ENCODE results near the gene IQCH. TPM values are rescaled to one million over a fixed set of nuclear protein-coding genes. Genes with fewer than 3 reads are reported as not detected.

The IQCH gene
- total RNA-seq (1.6 TPM), polyA plus RNA-seq (ENCODE audit: insufficient read depth in 1 of 8, insufficient read length in 8 of 8, low replicate concordance in 1 of 8) (1 to 10 TPM in 3 of 8 donors, under 1 TPM in 5; 0.69 to 1.8 (median 0.94) TPM)
- long read RNA-seq, donor 1: 0 reads
- long read RNA-seq, donor 2: 0 reads
- long read RNA-seq, donor 3: 0 reads
- long read RNA-seq, donor 4: 0 reads
- long read RNA-seq, donor 5: 0 reads
- long read RNA-seq, donor 6: 0 reads
- long read RNA-seq, donor 7: 0 reads
- long read RNA-seq, donor 8: 0 reads
- long read RNA-seq, donor 9: 0 reads
- long read RNA-seq, donor 10, partial matches to known transcripts: 0 of 6 reads
- long read RNA-seq, donor 10, other reads (novel, unspliced or antisense): 6 of 6 reads
- long read RNA-seq, donor 11: 0 reads

DNA sequence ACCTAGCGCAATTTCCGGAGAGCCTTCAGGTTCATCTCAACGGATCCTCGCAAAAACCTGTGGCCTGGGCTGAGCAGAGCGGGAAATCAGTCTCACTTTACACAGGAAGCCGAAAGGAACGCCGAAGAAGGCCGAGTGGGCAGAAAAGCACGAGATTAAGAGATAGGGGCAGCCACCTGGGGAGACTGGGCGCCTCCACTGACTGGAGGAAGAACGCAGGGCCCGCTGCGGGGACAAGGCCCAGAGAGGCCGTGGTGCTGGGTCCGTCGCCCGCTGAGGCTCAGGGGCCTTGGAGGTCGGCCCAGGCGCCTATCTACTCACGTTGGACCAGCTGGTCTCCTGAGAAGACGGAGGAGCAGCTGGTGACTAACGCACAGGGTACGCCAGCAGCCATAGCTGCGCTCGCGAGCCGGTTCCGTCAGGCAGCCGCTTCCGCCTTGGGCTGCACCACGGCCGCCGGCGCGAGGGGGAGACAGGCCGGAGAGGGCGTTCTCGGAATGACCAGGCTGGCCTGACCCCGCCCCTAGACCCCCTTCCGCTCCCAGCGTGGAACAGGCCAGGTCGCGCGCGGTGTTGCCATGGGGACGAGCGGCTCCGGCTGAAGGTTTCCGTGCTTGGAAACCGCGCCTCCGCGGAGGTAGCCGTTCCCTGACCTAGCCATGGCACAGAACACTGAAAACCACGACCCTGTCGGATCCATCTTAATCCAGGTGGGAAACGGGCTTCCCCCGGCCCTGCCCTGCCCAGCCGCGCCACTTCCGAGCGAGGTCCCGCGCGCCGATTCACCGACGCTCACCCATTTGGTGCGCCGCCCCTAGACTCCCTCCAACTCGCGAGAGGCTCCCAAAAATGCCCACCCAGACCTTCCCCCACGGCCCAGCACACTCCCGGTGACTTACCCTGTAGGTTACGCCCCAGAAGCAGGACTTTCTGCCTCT, at the start of gene IQCH, which contains the start of gene AAGAB:
IQCH (plus strand) TSS at position 549 of the 938 bp plus-strand sequence; CDS start at position 660, 111 bp downstream.
AAGAB (minus strand) TSS at position 424 of the 938 bp plus-strand sequence; CDS start at position 394, 30 bp downstream.
- Histone ChIP-seq H3K27ac (ENCODE audit: low read length) (peak within 1 kb of the TSS; percentile 80), H3K4me1 (ENCODE audit: control insufficient read depth, insufficient read depth, low read length) (peaks cover 13% of the 10 kb centered on the region), H3K36me3 (ENCODE audit: control insufficient read depth, insufficient read depth, low read length) (no peaks in the 10 kb centered on the region), H3K27me3 (ENCODE audit: control insufficient read depth, insufficient read depth, low read length) (no peaks in the 10 kb centered on the region), H3K9me3 (replicated peaks; ENCODE audit: control insufficient read depth, low read depth, low read length) (no peaks in the 10 kb centered on the region), H3K4me3 (ENCODE audit: low read length) (peak within 1 kb of the TSS; percentile 73)
- WGBS (ENCODE audit: insufficient coverage): under 1% methylated on average over 69 of the region's 76 CpGs
- peak; percentile 98 for DNase-seq

DNA sequence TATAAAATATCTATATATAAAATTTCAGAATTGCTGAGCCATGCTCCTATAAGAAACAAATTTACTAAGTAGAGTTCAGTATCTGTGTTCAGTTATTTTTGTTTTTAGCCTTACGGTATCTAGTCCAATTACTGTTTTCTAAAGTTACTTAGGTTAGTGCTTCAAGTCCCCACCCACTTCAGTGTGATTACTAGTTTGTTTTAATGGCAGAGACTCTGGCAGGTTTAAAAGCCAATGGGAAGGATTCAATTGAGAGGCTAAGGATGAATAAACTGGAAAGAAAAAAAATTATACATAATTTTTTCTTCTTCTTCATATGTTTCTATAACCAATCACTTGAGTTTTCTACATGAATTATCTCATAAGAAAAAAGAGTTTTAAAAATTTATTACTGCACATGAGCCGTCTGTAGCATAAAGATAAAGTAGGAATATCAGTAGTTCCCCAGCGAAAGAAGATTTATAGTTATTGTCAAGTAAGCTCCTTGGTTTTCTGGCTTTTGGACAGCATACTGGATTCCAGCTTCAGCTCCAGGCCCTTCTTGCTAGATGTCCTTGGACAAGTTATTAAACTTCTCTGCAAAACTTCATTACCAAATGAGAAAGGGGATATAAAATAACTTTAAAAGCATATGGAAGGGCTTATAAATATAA, 46.9 kb upstream of the IQCH start:
- H3K36me3 ChIP-seq (ENCODE audit: control insufficient read depth, insufficient read depth, low read length): peaks cover 5% of the 10 kb centered on the region

GRCh38 chr15:67208396-67208795, 46.2 kb upstream of the IQCH start:
- no CpG with 5 or more reads among the region's 2 CpGs for WGBS (ENCODE audit: insufficient coverage)
- Histone ChIP-seq H3K27me3 (ENCODE audit: control insufficient read depth, insufficient read depth, low read length) (no peaks in the 10 kb centered on the region), H3K4me1 (ENCODE audit: control insufficient read depth, insufficient read depth, low read length) (no peaks in the 10 kb centered on the region), H3K36me3 (ENCODE audit: control insufficient read depth, insufficient read depth, low read length) (peaks cover 5% of the 10 kb centered on the region), H3K27ac (ENCODE audit: low read length) (no peak overlapping the region), H3K9me3 (replicated peaks; ENCODE audit: control insufficient read depth, low read depth, low read length) (no peaks in the 10 kb centered on the region), H3K4me3 (ENCODE audit: low read length) (no peak overlapping the region)
- DNase-seq: no peak

More for the DNA sequence above, 46.9 kb upstream of the IQCH start:
- H3K27me3 ChIP-seq (ENCODE audit: control insufficient read depth, insufficient read depth, low read length): no peaks in the 10 kb centered on the region
- H3K27ac ChIP-seq (ENCODE audit: low read length): no peak overlapping the region
- H3K4me3 ChIP-seq (ENCODE audit: low read length): no peak overlapping the region
- H3K9me3 ChIP-seq (replicated peaks; ENCODE audit: control insufficient read depth, low read depth, low read length): no peaks in the 10 kb centered on the region
- no peaks in the 10 kb centered on the region for H3K4me1 ChIP-seq (ENCODE audit: control insufficient read depth, insufficient read depth, low read length)
- WGBS (ENCODE audit: insufficient coverage): no CpG with 5 or more reads among the region's 3 CpGs
- no peak for DNase-seq

- no peak for DNase-seq
- Histone ChIP-seq H3K4me3 (ENCODE audit: low read length) (no peak overlapping the region), H3K27ac (ENCODE audit: low read length) (no peak overlapping the region), H3K4me1 (ENCODE audit: control insufficient read depth, insufficient read depth, low read length) (no peaks in the 10 kb centered on the region), H3K9me3 (replicated peaks; ENCODE audit: control insufficient read depth, low read depth, low read length) (no peaks in the 10 kb centered on the region), H3K27me3 (ENCODE audit: control insufficient read depth, insufficient read depth, low read length) (no peaks in the 10 kb centered on the region), H3K36me3 (ENCODE audit: control insufficient read depth, insufficient read depth, low read length) (peaks cover 3% of the 10 kb centered on the region)
- 90% methylated on average over 5 of the region's 5 CpGs for WGBS (ENCODE audit: insufficient coverage)
Observed at GRCh38 chr15:67210555-67211168, 43.9 kb upstream of the IQCH start.

GRCh38 chr15:67212684-67213367, 41.8 kb upstream of the IQCH start:
- Histone ChIP-seq H3K9me3 (replicated peaks; ENCODE audit: control insufficient read depth, low read depth, low read length) (no peaks in the 10 kb centered on the region), H3K36me3 (ENCODE audit: control insufficient read depth, insufficient read depth, low read length) (peaks cover 3% of the 10 kb centered on the region), H3K27ac (ENCODE audit: low read length) (no peak overlapping the region), H3K27me3 (ENCODE audit: control insufficient read depth, insufficient read depth, low read length) (no peaks in the 10 kb centered on the region), H3K4me1 (ENCODE audit: control insufficient read depth, insufficient read depth, low read length) (no peaks in the 10 kb centered on the region), H3K4me3 (ENCODE audit: low read length) (no peak overlapping the region)
- no peak for DNase-seq
- WGBS (ENCODE audit: insufficient coverage): no CpG with 5 or more reads among the region's 4 CpGs

GRCh38 chr15:67215102-67215501, 39.5 kb upstream of the IQCH start:
- DNase-seq: no peak
- H3K9me3 ChIP-seq (replicated peaks; ENCODE audit: control insufficient read depth, low read depth, low read length): no peaks in the 10 kb centered on the region
- no peaks in the 10 kb centered on the region for H3K4me1 ChIP-seq (ENCODE audit: control insufficient read depth, insufficient read depth, low read length)
- no peak overlapping the region for H3K27ac ChIP-seq (ENCODE audit: low read length)
- WGBS (ENCODE audit: insufficient coverage): no CpG with 5 or more reads among the region's 6 CpGs
- H3K36me3 ChIP-seq (ENCODE audit: control insufficient read depth, insufficient read depth, low read length): no peaks in the 10 kb centered on the region
- no peak overlapping the region for H3K4me3 ChIP-seq (ENCODE audit: low read length)
- no peaks in the 10 kb centered on the region for H3K27me3 ChIP-seq (ENCODE audit: control insufficient read depth, insufficient read depth, low read length)

DNA sequence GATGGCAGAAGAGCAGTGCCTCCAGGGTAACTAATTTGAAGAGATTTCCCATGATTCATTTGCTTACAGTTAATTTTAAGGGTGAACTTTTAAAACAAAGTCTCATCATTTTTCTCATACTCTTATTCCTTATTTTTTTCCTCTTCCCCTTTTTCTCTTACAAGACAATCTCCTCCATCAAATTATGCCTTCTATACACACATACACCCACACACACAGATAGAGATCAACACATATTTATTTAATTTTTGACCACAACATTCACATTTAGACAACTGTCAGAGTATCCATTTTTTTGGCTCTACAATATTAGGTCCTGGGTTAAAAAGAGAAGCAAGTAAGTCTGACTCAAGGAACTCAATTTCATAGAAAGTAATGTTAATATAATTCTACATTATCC, 37.7 kb upstream of the IQCH start:
- Histone ChIP-seq H3K4me1 (ENCODE audit: control insufficient read depth, insufficient read depth, low read length) (no peaks in the 10 kb centered on the region), H3K27ac (ENCODE audit: low read length) (no peak overlapping the region), H3K4me3 (ENCODE audit: low read length) (no peak overlapping the region), H3K36me3 (ENCODE audit: control insufficient read depth, insufficient read depth, low read length) (no peaks in the 10 kb centered on the region), H3K27me3 (ENCODE audit: control insufficient read depth, insufficient read depth, low read length) (no peaks in the 10 kb centered on the region), H3K9me3 (replicated peaks; ENCODE audit: control insufficient read depth, low read depth, low read length) (no peaks in the 10 kb centered on the region)
- DNase-seq: no peak

DNA sequence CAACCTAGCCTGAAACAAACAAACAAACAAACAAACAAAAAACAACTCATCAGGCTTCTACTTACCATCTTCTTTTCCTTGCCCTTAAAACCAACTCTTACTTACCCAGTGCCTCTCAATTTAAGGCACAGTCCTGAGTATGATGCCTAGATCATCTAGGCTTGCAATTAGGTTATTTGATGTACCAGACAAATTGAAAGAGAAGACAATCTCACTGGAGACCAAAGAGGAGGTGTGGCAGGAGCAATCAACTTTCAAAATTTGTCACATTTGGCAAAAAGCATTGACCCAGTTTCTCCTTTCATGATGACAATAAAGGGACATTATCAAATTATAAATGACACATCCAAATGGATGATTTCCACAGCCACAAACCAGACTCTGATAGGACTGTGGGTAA, 36.2 kb upstream of the IQCH start:
- no peak for DNase-seq
- Histone ChIP-seq H3K27me3 (ENCODE audit: control insufficient read depth, insufficient read depth, low read length) (no peaks in the 10 kb centered on the region), H3K9me3 (replicated peaks; ENCODE audit: control insufficient read depth, low read depth, low read length) (no peaks in the 10 kb centered on the region), H3K27ac (ENCODE audit: low read length) (no peak overlapping the region), H3K36me3 (ENCODE audit: control insufficient read depth, insufficient read depth, low read length) (no peaks in the 10 kb centered on the region), H3K4me1 (ENCODE audit: control insufficient read depth, insufficient read depth, low read length) (no peaks in the 10 kb centered on the region), H3K4me3 (ENCODE audit: low read length) (no peak overlapping the region)

DNA sequence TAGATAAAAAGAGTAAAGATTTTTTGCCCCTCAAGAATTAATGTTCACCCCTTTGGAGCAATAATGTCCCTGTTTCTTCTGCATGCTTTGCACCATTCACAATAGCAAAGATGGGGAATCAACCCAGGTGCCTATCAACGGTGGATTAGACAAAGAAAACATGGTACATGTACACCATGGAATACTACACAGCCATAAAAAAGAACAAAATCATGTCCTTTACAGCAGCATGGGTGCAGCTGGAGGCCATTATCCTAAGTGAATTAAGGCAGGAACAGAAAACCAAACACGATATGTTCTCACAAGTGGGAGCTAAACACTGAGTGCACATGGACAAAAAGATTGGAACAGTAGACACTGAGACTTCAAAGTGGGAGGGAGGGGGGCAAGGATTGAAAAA, 35.3 kb upstream of the IQCH start:
- WGBS (ENCODE audit: insufficient coverage): 100% methylated on average over 2 of the region's 2 CpGs
- no peaks in the 10 kb centered on the region for H3K9me3 ChIP-seq (replicated peaks; ENCODE audit: control insufficient read depth, low read depth, low read length)
- no peaks in the 10 kb centered on the region for H3K4me1 ChIP-seq (ENCODE audit: control insufficient read depth, insufficient read depth, low read length)
- H3K27me3 ChIP-seq (ENCODE audit: control insufficient read depth, insufficient read depth, low read length): no peaks in the 10 kb centered on the region
- DNase-seq: no peak
- H3K4me3 ChIP-seq (ENCODE audit: low read length): no peak overlapping the region
- no peaks in the 10 kb centered on the region for H3K36me3 ChIP-seq (ENCODE audit: control insufficient read depth, insufficient read depth, low read length)
- H3K27ac ChIP-seq (ENCODE audit: low read length): no peak overlapping the region

Data from muscle of leg (tissue), 16 donors.